ENCODE results near the gene LEKR1.

DNA sequence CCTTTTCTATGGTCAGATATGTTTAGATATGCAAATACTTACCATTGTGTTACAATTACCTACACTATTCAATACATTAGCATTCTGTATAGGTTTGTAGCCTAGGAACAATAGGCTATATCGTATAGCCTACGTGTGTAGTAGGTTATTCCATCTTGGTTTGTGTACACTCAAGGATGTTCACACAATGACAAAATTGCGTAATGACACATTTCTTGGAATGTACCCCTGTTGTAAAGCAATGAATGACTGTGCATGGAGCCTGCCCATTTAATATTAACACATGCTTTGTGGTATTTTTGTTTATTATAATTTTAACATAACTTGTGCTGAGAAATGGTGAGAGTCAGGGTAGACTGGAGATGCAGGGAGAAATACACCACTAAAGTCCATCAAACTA lies 154.9 kb downstream of the LEKR1 start:
- TF ChIP-seq, protein P1, sequence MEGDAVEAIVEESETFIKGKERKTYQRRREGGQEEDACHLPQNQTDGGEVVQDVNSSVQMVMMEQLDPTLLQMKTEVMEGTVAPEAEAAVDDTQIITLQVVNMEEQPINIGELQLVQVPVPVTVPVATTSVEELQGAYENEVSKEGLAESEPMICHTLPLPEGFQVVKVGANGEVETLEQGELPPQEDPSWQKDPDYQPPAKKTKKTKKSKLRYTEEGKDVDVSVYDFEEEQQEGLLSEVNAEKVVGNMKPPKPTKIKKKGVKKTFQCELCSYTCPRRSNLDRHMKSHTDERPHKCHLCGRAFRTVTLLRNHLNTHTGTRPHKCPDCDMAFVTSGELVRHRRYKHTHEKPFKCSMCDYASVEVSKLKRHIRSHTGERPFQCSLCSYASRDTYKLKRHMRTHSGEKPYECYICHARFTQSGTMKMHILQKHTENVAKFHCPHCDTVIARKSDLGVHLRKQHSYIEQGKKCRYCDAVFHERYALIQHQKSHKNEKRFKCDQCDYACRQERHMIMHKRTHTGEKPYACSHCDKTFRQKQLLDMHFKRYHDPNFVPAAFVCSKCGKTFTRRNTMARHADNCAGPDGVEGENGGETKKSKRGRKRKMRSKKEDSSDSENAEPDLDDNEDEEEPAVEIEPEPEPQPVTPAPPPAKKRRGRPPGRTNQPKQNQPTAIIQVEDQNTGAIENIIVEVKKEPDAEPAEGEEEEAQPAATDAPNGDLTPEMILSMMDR (IDR thresholded peaks at IDR 0.05; ENCODE audit: extremely low read depth in 1 of 2, insufficient read depth in 1 of 2, low read depth in 1 of 2, low read length in 2 of 2), result no peak
- TF ChIP-seq POLR2AphosphoS5 (IDR thresholded peaks at IDR 0.05; ENCODE audit: insufficient read depth, low read depth, low read length), result no peak

Measured in endothelial cell of umbilical vein (primary cell).